ENCODE results near the gene NCOA1. TPM values are rescaled to one million over a fixed set of nuclear protein-coding genes. Genes with fewer than 3 reads are reported as not detected.
A peak's percentile ranks its signal among the peaks of the same experiment; 100 is the strongest.

NCOA1 gene
- total RNA-seq, 1 experiment from 2014 or later, result 37.1 TPM

GRCh38 chr2:24768601-24769000 lies 277.5 kb downstream of the NCOA1 start:
- H3K4me3 ChIP-seq (ENCODE audit: low read depth, low read length), result no peak overlapping the region
- no peak for DNase-seq
- no peaks in the 10 kb centered on the region for H3K27me3 ChIP-seq (replicated peaks; ENCODE audit: control insufficient read depth, insufficient read depth, low read length)
- POLR2A ChIA-PET, result no interaction called here
- peaks cover 4% of the 10 kb centered on the region; the same call in 1 of the 2 replicates for H3K9me3 ChIP-seq
- intact Hi-C loops (cut with micrococcal nuclease; ENCODE audit: unreplicated experiment), result no loop called here
- H3K4me3 Mint-ChIP-seq (ENCODE audit: unreplicated experiment), result no peak overlapping the region
- TSS peak; percentile 20 for BruUV-seq (replicated peaks)
- peaks cover 5% of the 10 kb centered on the region for H3K36me3 ChIP-seq (ENCODE audit: control insufficient read depth, insufficient read depth, low read length)
- H3K4me1 ChIP-seq, result peaks cover 36% of the 10 kb centered on the region
- TF ChIP-seq CTCF (IDR thresholded peaks at IDR 0.05; ENCODE audit: insufficient read depth in 1 of 2, low read depth in 1 of 2, low read length in 1 of 2, severe bottlenecking in 1 of 2, unreplicated experiment in 1 of 2), result no peak
- peaks cover 29% of the 10 kb centered on the region for H3K4me1 Mint-ChIP-seq (ENCODE audit: low read depth, unreplicated experiment)
- H3K27me3 Mint-ChIP-seq (ENCODE audit: insufficient read depth, unreplicated experiment), result no peaks in the 10 kb centered on the region
- peaks cover 43% of the 10 kb centered on the region for H3K36me3 Mint-ChIP-seq (ENCODE audit: insufficient read depth, unreplicated experiment)
- H3K27ac Mint-ChIP-seq (ENCODE audit: unreplicated experiment), result no peak overlapping the region
- CTCF ChIA-PET, result no interaction called here
- no peaks in the 10 kb centered on the region for H3K9me3 Mint-ChIP-seq (ENCODE audit: unreplicated experiment)

GRCh38 chr2:24771061-24771460 lies 280.0 kb downstream of the NCOA1 start:
- peaks cover 4% of the 10 kb centered on the region; the same call in 1 of the 2 replicates for H3K9me3 ChIP-seq
- H3K9me3 Mint-ChIP-seq (ENCODE audit: unreplicated experiment), result peaks cover under 1% of the 10 kb centered on the region
- H3K36me3 Mint-ChIP-seq (ENCODE audit: insufficient read depth, unreplicated experiment), result peaks cover 24% of the 10 kb centered on the region
- CTCF ChIA-PET, result interaction anchor here (0.5 kb wide), 1 partner anchor 20 kb away, joined by 6 read pairs; no protein-coding TSS in a partner anchor
- peaks cover 5% of the 10 kb centered on the region for H3K36me3 ChIP-seq (ENCODE audit: control insufficient read depth, insufficient read depth, low read length)
- TF ChIP-seq CTCF (IDR thresholded peaks at IDR 0.05; ENCODE audit: insufficient read depth in 1 of 2, low read depth in 1 of 2, low read length in 1 of 2, severe bottlenecking in 1 of 2, unreplicated experiment in 1 of 2), result no peak
- BruUV-seq (replicated peaks), result no TSS peak
- H3K27me3 ChIP-seq (replicated peaks; ENCODE audit: control insufficient read depth, insufficient read depth, low read length), result no peaks in the 10 kb centered on the region
- H3K27me3 Mint-ChIP-seq (ENCODE audit: insufficient read depth, unreplicated experiment), result no peaks in the 10 kb centered on the region
- no peak overlapping the region for H3K4me3 ChIP-seq (ENCODE audit: low read depth, low read length)
- H3K4me1 ChIP-seq, result peaks cover 35% of the 10 kb centered on the region
- DNase-seq, result peak; percentile 69 to 85
- intact Hi-C loops (cut with micrococcal nuclease; ENCODE audit: unreplicated experiment), result loop anchor here (1.0 to 2.0 kb wide), 2 partner anchors 8 to 22 kb away; partner anchors contain the start of genes CENPO and PTRHD1
- peak overlapping the region; percentile 31 for H3K4me3 Mint-ChIP-seq (ENCODE audit: unreplicated experiment)
- POLR2A ChIA-PET, result interaction anchor here (0.6 kb wide), 1 partner anchor 22 kb away, joined by 3 read pairs; the partner anchor contains the start of genes CENPO and PTRHD1
- peak overlapping the region; percentile 83 for H3K27ac Mint-ChIP-seq (ENCODE audit: unreplicated experiment)
- peaks cover 39% of the 10 kb centered on the region for H3K4me1 Mint-ChIP-seq (ENCODE audit: low read depth, unreplicated experiment)

- Mint-ChIP-seq H3K27me3 (ENCODE audit: insufficient read depth, unreplicated experiment) (no peaks in the 10 kb centered on the region), H3K4me3 (ENCODE audit: unreplicated experiment) (no peak overlapping the region), H3K27ac (ENCODE audit: unreplicated experiment) (peak overlapping the region; percentile 83), H3K4me1 (ENCODE audit: low read depth, unreplicated experiment) (peaks cover 40% of the 10 kb centered on the region), H3K9me3 (ENCODE audit: unreplicated experiment) (peaks cover 10% of the 10 kb centered on the region), H3K36me3 (ENCODE audit: insufficient read depth, unreplicated experiment) (peaks cover 30% of the 10 kb centered on the region)
- H3K4me1 ChIP-seq, result peaks cover 35% of the 10 kb centered on the region
- CTCF ChIA-PET, result no interaction called here
- peaks cover 4% of the 10 kb centered on the region; the same call in 1 of the 2 replicates for H3K9me3 ChIP-seq
- TF ChIP-seq CTCF (IDR thresholded peaks at IDR 0.05; ENCODE audit: insufficient read depth in 1 of 2, low read depth in 1 of 2, low read length in 1 of 2, severe bottlenecking in 1 of 2, unreplicated experiment in 1 of 2), result no peak
- intact Hi-C loops (cut with micrococcal nuclease; ENCODE audit: unreplicated experiment), result loop anchor here (1.0 to 2.0 kb wide), 2 partner anchors 7 to 21 kb away; partner anchors contain the start of genes CENPO and PTRHD1
- peaks cover 5% of the 10 kb centered on the region for H3K36me3 ChIP-seq (ENCODE audit: control insufficient read depth, insufficient read depth, low read length)
- DNase-seq, result no peak
- no TSS peak for BruUV-seq (replicated peaks)
- no peaks in the 10 kb centered on the region for H3K27me3 ChIP-seq (replicated peaks; ENCODE audit: control insufficient read depth, insufficient read depth, low read length)
- no peak overlapping the region for H3K4me3 ChIP-seq (ENCODE audit: low read depth, low read length)
- POLR2A ChIA-PET, result no interaction called here
These were observed 280.9 kb downstream of the NCOA1 start for GRCh38 chr2:24771764-24772586.

Data from Caco-2 (cell line).